ENCODE data around the gene FADS3. TPM values are rescaled to one million over a fixed set of nuclear protein-coding genes. Genes with fewer than 3 reads are reported as not detected.
A peak's percentile ranks its signal among the peaks of the same experiment; 100 is the strongest.

Gene FADS3
- total RNA-seq, 1 experiment from 2014 or later, result 67.9 TPM

DNA sequence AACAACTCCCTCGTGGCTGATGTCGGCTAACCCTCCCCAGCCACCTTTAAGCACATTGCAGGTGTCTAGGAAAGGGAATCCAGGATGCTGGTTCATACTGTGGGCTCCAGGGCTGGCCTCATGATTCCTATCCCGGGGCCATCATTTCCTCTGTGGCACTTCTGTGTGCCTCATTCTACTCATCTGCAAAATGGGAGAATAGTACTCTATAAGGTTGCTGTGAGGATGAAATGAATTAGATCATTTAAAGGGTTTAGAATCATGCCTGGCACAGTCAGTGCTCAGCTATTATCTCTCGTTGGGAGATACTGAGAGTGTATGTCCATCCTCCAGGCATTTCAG lies 4.3 kb upstream of the FADS3 start:
- Histone ChIP-seq H3K27me3 (ENCODE audit: low read length) (no peaks in the 10 kb centered on the region), H3F3A (ENCODE audit: low read length, unreplicated experiment) (no peaks in the 10 kb centered on the region), H3K9ac (ENCODE audit: low read length) (no peak overlapping the region), H3K4me3 (ENCODE audit: low read length) (no peak overlapping the region), H3K79me2 (ENCODE audit: low read length) (peaks cover 2% of the 10 kb centered on the region; the same call in 1 of the 2 replicates), H3K27ac (ENCODE audit: low read length) (no peak overlapping the region), H3K36me3 (ENCODE audit: low read depth, low read length) (no peaks in the 10 kb centered on the region), H2AFZ (ENCODE audit: low read length) (no peak overlapping the region), H3K4me2 (ENCODE audit: low read length) (no peak overlapping the region), H4K20me1 (ENCODE audit: low read length) (no peaks in the 10 kb centered on the region), H3K9me3 (ENCODE audit: low read length) (no peaks in the 10 kb centered on the region), H3K9me2 (replicated peaks; ENCODE audit: low read length) (no peaks in the 10 kb centered on the region), H3K4me1 (ENCODE audit: insufficient read depth, low read length) (peaks cover 2% of the 10 kb centered on the region)
- no TSS peak for BruUV-seq (replicated peaks)
- no peak for ATAC-seq
- intact Hi-C loops (cut with micrococcal nuclease), result loop anchor here (5.0 kb wide), 1 partner anchor 67 kb away; no protein-coding TSS in a partner anchor
- CTCF ChIA-PET, result interaction anchor here (0.6 to 1.3 kb wide), 3 partner anchors 147 to 213 kb away, joined by 3 to 4 read pairs (median 4); no protein-coding TSS in a partner anchor
- POLR2A ChIA-PET (ENCODE audit: unreplicated experiment), result interaction anchor here (0.5 kb wide), 1 partner anchor 166 kb away, joined by 5 read pairs; no protein-coding TSS in a partner anchor
- no peak for DNase-seq
- TF ChIP-seq EZH2 (IDR thresholded peaks at IDR 0.05; ENCODE audit: low read length, unreplicated experiment), result no peak

- no peaks in the 10 kb centered on the region for H3K9me2 ChIP-seq (replicated peaks; ENCODE audit: low read length)
Observed at GRCh38 chr11:61895046-61895717, 3.8 kb upstream of the FADS3 start.

DNA sequence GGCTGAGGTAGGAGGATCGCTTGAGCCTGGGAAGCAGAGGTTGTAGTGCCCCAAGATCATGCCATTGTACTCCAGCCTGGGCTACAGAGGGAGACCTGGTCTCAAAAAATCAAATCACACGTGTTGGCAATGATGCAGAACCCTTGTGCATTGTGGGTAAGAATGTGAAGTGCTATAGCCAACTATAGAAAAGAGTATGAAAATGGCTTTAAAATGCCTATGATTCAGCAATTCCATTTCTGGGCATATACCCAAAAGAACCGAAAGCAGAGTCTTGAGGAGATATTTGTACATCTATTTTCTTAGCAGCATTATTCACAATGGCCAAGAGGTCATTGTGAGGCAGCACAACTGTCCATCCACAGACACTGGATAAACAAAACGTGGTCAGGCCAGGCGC lies 2.6 kb upstream of the FADS3 start:
- no peak overlapping the region for H3K4me2 ChIP-seq (ENCODE audit: low read length)
- H3F3A ChIP-seq (ENCODE audit: low read length, unreplicated experiment), result no peaks in the 10 kb centered on the region
- CTCF ChIA-PET, result interaction anchor here (0.9 kb wide), 1 partner anchor 97 kb away, joined by 4 read pairs; no protein-coding TSS in a partner anchor
- DNase-seq (peak; percentile 78), ATAC-seq (no peak)
- peaks cover 10% of the 10 kb centered on the region; the same call in 1 of the 2 replicates for H3K79me2 ChIP-seq (ENCODE audit: low read length)
- H4K20me1 ChIP-seq (ENCODE audit: low read length), result no peaks in the 10 kb centered on the region
- no peak overlapping the region for H2AFZ ChIP-seq (ENCODE audit: low read length)
- no peaks in the 10 kb centered on the region for H3K9me2 ChIP-seq (replicated peaks; ENCODE audit: low read length)
- intact Hi-C loops (cut with micrococcal nuclease), result loop anchor here (5.0 kb wide), 1 partner anchor 77 kb away; the partner anchor contains the start of gene FADS1
- TF ChIP-seq EZH2phosphoT487 (IDR thresholded peaks at IDR 0.05; ENCODE audit: borderline replicate concordance, low read length) (no peak), EZH2 (IDR thresholded peaks at IDR 0.05; ENCODE audit: low read length, unreplicated experiment) (no peak)
- TF ChIP-seq, protein P1, sequence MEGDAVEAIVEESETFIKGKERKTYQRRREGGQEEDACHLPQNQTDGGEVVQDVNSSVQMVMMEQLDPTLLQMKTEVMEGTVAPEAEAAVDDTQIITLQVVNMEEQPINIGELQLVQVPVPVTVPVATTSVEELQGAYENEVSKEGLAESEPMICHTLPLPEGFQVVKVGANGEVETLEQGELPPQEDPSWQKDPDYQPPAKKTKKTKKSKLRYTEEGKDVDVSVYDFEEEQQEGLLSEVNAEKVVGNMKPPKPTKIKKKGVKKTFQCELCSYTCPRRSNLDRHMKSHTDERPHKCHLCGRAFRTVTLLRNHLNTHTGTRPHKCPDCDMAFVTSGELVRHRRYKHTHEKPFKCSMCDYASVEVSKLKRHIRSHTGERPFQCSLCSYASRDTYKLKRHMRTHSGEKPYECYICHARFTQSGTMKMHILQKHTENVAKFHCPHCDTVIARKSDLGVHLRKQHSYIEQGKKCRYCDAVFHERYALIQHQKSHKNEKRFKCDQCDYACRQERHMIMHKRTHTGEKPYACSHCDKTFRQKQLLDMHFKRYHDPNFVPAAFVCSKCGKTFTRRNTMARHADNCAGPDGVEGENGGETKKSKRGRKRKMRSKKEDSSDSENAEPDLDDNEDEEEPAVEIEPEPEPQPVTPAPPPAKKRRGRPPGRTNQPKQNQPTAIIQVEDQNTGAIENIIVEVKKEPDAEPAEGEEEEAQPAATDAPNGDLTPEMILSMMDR (conservative IDR thresholded peaks at IDR 0.05; ENCODE audit: low read depth, low read length), result no peak
- no peak overlapping the region for H3K27ac ChIP-seq (ENCODE audit: low read length)
- no peak overlapping the region for H3K9ac ChIP-seq (ENCODE audit: low read length)
- no peak overlapping the region for H3K4me3 ChIP-seq (ENCODE audit: low read length)
- no TSS peak for BruUV-seq (replicated peaks)
- peaks cover 12% of the 10 kb centered on the region for H3K4me1 ChIP-seq (ENCODE audit: insufficient read depth, low read length)
- H3K9me3 ChIP-seq (ENCODE audit: low read length), result no peaks in the 10 kb centered on the region
- no peaks in the 10 kb centered on the region for H3K36me3 ChIP-seq (ENCODE audit: low read depth, low read length)
- POLR2A ChIA-PET (ENCODE audit: unreplicated experiment), result no interaction called here
- no peaks in the 10 kb centered on the region for H3K27me3 ChIP-seq (ENCODE audit: low read length)

More at GRCh38 chr11:61895046-61895717, 3.8 kb upstream of the FADS3 start:
- DNase-seq (no peak), ATAC-seq (no peak)
- Histone ChIP-seq H3F3A (ENCODE audit: low read length, unreplicated experiment) (no peaks in the 10 kb centered on the region), H3K79me2 (ENCODE audit: low read length) (peaks cover 6% of the 10 kb centered on the region; the same call in 1 of the 2 replicates), H3K27ac (ENCODE audit: low read length) (no peak overlapping the region), H3K4me2 (ENCODE audit: low read length) (no peak overlapping the region), H4K20me1 (ENCODE audit: low read length) (no peaks in the 10 kb centered on the region), H3K27me3 (ENCODE audit: low read length) (no peaks in the 10 kb centered on the region), H3K9ac (ENCODE audit: low read length) (no peak overlapping the region), H3K4me1 (ENCODE audit: insufficient read depth, low read length) (peaks cover 8% of the 10 kb centered on the region), H3K9me3 (ENCODE audit: low read length) (no peaks in the 10 kb centered on the region), H3K36me3 (ENCODE audit: low read depth, low read length) (no peaks in the 10 kb centered on the region), H2AFZ (ENCODE audit: low read length) (no peak overlapping the region), H3K4me3 (ENCODE audit: low read length) (no peak overlapping the region)
- CTCF ChIA-PET, result interaction anchor here (0.6 kb wide), 1 partner anchor 213 kb away, joined by 3 read pairs; no protein-coding TSS in a partner anchor
- no peak for TF ChIP-seq EZH2phosphoT487 (IDR thresholded peaks at IDR 0.05; ENCODE audit: borderline replicate concordance, low read length)
- TF ChIP-seq, protein P1 (conservative IDR thresholded peaks at IDR 0.05; ENCODE audit: low read depth, low read length), result no peak
- no peak for TF ChIP-seq EZH2 (IDR thresholded peaks at IDR 0.05; ENCODE audit: low read length, unreplicated experiment)
- POLR2A ChIA-PET (ENCODE audit: unreplicated experiment), result no interaction called here
- BruUV-seq (replicated peaks), result no TSS peak
- intact Hi-C loops (cut with micrococcal nuclease), result loop anchor here (5.0 kb wide), 1 partner anchor 67 kb away; no protein-coding TSS in a partner anchor
